ENCODE measurements around the gene KDM4C. TPM values are rescaled to one million over a fixed set of nuclear protein-coding genes. Genes with fewer than 3 reads are reported as not detected.

The KDM4C gene
- total RNA-seq, 2 experiments from 2014 or later: 60.1 to 61.3 TPM

- H3K9me3 ChIP-seq (ENCODE audit: control insufficient read depth in 1 of 2, insufficient read depth in 1 of 2, low read length in 2 of 2): no peaks in the 10 kb centered on the region
- no peaks in the 10 kb centered on the region for H3K27me3 ChIP-seq (ENCODE audit: control insufficient read depth in 1 of 2, insufficient read depth in 2 of 2, low read length in 2 of 2)
- POLR2A ChIA-PET: interaction anchor here (1.3 kb wide), 1 partner anchor 88 kb away, joined by 3 read pairs; the partner anchor contains the start of gene KDM4C
- no peak overlapping the region for H3K4me3 Mint-ChIP-seq
- no peak overlapping the region for H3K4me3 ChIP-seq (ENCODE audit: low read length)
- intact Hi-C loops (cut with DNase I, micrococcal nuclease): no loop called here
- DNase-seq: no peak
- H3K27me3 Mint-ChIP-seq: no peaks in the 10 kb centered on the region
- no peak overlapping the region for H3K27ac ChIP-seq (ENCODE audit: low read depth in 1 of 2, low read length in 2 of 2)
- CTCF ChIA-PET: no interaction called here
- H3K36me3 Mint-ChIP-seq (ENCODE audit: low read depth): peaks cover 53% of the 10 kb centered on the region
- H3K4me1 Mint-ChIP-seq (ENCODE audit: low read depth): peaks cover 32% of the 10 kb centered on the region
- no peaks in the 10 kb centered on the region for H3K9me3 Mint-ChIP-seq
- H3K4me1 ChIP-seq (ENCODE audit: insufficient read depth, low read length): no peaks in the 10 kb centered on the region
- no peak for ATAC-seq (ENCODE audit: poor library complexity)
- peaks cover 20% of the 10 kb centered on the region for H3K36me3 ChIP-seq (ENCODE audit: insufficient read depth, low read length)
- TF ChIP-seq, protein P1, sequence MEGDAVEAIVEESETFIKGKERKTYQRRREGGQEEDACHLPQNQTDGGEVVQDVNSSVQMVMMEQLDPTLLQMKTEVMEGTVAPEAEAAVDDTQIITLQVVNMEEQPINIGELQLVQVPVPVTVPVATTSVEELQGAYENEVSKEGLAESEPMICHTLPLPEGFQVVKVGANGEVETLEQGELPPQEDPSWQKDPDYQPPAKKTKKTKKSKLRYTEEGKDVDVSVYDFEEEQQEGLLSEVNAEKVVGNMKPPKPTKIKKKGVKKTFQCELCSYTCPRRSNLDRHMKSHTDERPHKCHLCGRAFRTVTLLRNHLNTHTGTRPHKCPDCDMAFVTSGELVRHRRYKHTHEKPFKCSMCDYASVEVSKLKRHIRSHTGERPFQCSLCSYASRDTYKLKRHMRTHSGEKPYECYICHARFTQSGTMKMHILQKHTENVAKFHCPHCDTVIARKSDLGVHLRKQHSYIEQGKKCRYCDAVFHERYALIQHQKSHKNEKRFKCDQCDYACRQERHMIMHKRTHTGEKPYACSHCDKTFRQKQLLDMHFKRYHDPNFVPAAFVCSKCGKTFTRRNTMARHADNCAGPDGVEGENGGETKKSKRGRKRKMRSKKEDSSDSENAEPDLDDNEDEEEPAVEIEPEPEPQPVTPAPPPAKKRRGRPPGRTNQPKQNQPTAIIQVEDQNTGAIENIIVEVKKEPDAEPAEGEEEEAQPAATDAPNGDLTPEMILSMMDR (IDR thresholded peaks at IDR 0.05): no peak
- H3K27ac Mint-ChIP-seq: no peak overlapping the region
Measured at GRCh38 chr9:6845128-6845826, 87.5 kb downstream of the KDM4C start.

GRCh38 chr9:6845880-6846279 lies 88.1 kb downstream of the KDM4C start:
- Mint-ChIP-seq H3K27ac (no peak overlapping the region), H3K4me1 (ENCODE audit: low read depth) (peaks cover 28% of the 10 kb centered on the region), H3K27me3 (no peaks in the 10 kb centered on the region), H3K4me3 (no peak overlapping the region), H3K9me3 (no peaks in the 10 kb centered on the region), H3K36me3 (ENCODE audit: low read depth) (peaks cover 47% of the 10 kb centered on the region)
- ATAC-seq (ENCODE audit: poor library complexity) (no peak), DNase-seq (no peak)
- H3K4me3 ChIP-seq (ENCODE audit: low read length): no peak overlapping the region
- intact Hi-C loops (cut with DNase I, micrococcal nuclease): no loop called here
- ChIA-PET CTCF (no interaction called here), POLR2A (interaction anchor here (1.3 kb wide), 1 partner anchor 88 kb away, joined by 3 read pairs; the partner anchor contains the start of gene KDM4C)
- H3K27me3 ChIP-seq (ENCODE audit: control insufficient read depth in 1 of 2, insufficient read depth in 2 of 2, low read length in 2 of 2): no peaks in the 10 kb centered on the region
- no peaks in the 10 kb centered on the region for H3K4me1 ChIP-seq (ENCODE audit: insufficient read depth, low read length)
- no peaks in the 10 kb centered on the region for H3K9me3 ChIP-seq (ENCODE audit: control insufficient read depth in 1 of 2, insufficient read depth in 1 of 2, low read length in 2 of 2)
- TF ChIP-seq, protein P1 (IDR thresholded peaks at IDR 0.05): no peak
- H3K36me3 ChIP-seq (ENCODE audit: insufficient read depth, low read length): peaks cover 20% of the 10 kb centered on the region
- H3K27ac ChIP-seq (ENCODE audit: low read depth in 1 of 2, low read length in 2 of 2): no peak overlapping the region

- DNase-seq (no peak), ATAC-seq (ENCODE audit: poor library complexity) (no peak)
- no peaks in the 10 kb centered on the region for H3K27me3 ChIP-seq (ENCODE audit: control insufficient read depth in 1 of 2, insufficient read depth in 2 of 2, low read length in 2 of 2)
- Mint-ChIP-seq H3K4me1 (ENCODE audit: low read depth) (peaks cover 14% of the 10 kb centered on the region), H3K9me3 (no peaks in the 10 kb centered on the region), H3K27ac (no peak overlapping the region), H3K36me3 (ENCODE audit: low read depth) (peaks cover 73% of the 10 kb centered on the region), H3K4me3 (no peak overlapping the region), H3K27me3 (no peaks in the 10 kb centered on the region)
- CTCF ChIA-PET: no interaction called here
- H3K36me3 ChIP-seq (ENCODE audit: insufficient read depth, low read length): peaks cover 33% of the 10 kb centered on the region
- H3K4me1 ChIP-seq (ENCODE audit: insufficient read depth, low read length): no peaks in the 10 kb centered on the region
- no peak overlapping the region for H3K27ac ChIP-seq (ENCODE audit: low read depth in 1 of 2, low read length in 2 of 2)
- intact Hi-C loops (cut with DNase I, micrococcal nuclease): no loop called here
- TF ChIP-seq, protein P1 (IDR thresholded peaks at IDR 0.05): no peak
- no peaks in the 10 kb centered on the region for H3K9me3 ChIP-seq (ENCODE audit: control insufficient read depth in 1 of 2, insufficient read depth in 1 of 2, low read length in 2 of 2)
- POLR2A ChIA-PET: no interaction called here
- H3K4me3 ChIP-seq (ENCODE audit: low read length): no peak overlapping the region
Measured at GRCh38 chr9:6852243-6852963, 94.6 kb downstream of the KDM4C start.
